HEK293 (cell line): ENCODE measurements around the gene CNOT8.

Source experiments
- TRIM28 ChIP-seq: IDR thresholded peaks from 2 replicates; pipeline ENCODE4 v1.6.1; 2011; ENCODE audit warnings: low read length, control low read depth, borderline replicate concordance
- YY1 ChIP-seq: fragments of 450-650 bp; formaldehyde crosslinking; IDR thresholded peaks from 2 replicates; pipeline ENCODE4 v1.5.1; 2018; ENCODE audit warnings: missing biosample characterization, missing genetic modification characterization
- ZBTB8A ChIP-seq: fragments of 450-650 bp; formaldehyde crosslinking; IDR thresholded peaks from 2 replicates; pipeline ENCODE4 v1.5.1; 2016; ENCODE audit warnings: missing biosample characterization, missing genetic modification characterization
- ZEB2 ChIP-seq: fragments of 450-650 bp; formaldehyde crosslinking; IDR thresholded peaks from 2 replicates; pipeline ENCODE4 v1.5.1; 2016; ENCODE audit warnings: missing biosample characterization, missing genetic modification characterization
- ZNF157 ChIP-seq: fragments of 450-650 bp; formaldehyde crosslinking; IDR thresholded peaks from 2 replicates; pipeline ENCODE4 v1.5.1; 2016; ENCODE audit warnings: missing biosample characterization, missing genetic modification characterization
- ZNF175 ChIP-seq: fragments of 450-650 bp; formaldehyde crosslinking; IDR thresholded peaks from 2 replicates; pipeline ENCODE4 v1.5.1; 2016; ENCODE audit warnings: missing biosample characterization, missing genetic modification characterization
- ZNF274 ChIP-seq, 2 experiments: fragments of 200-500 bp in 1 of 2; fragments of 450-650 bp in 1 of 2; sonication (Bioruptor generic) in 1 of 2; formaldehyde crosslinking in 1 of 2; IDR thresholded peaks; 2 replicates each; pipeline versions ENCODE4 v1.5.1 to v1.6.1; 2014 to 2016; ENCODE audit warnings: borderline replicate concordance in 1 of 2, inconsistent platforms in 1 of 2, low read length in 1 of 2, missing biosample characterization in 1 of 2, missing genetic modification characterization in 1 of 2
- ZNF473 ChIP-seq: fragments of 450-650 bp; formaldehyde crosslinking; IDR thresholded peaks from 2 replicates; pipeline ENCODE4 v1.5.1; 2017; ENCODE audit warnings: missing biosample characterization, missing genetic modification characterization
- ZNF521 ChIP-seq: fragments of 450-650 bp; formaldehyde crosslinking; IDR thresholded peaks from 2 replicates; pipeline ENCODE4 v1.5.1; 2017; ENCODE audit warnings: missing biosample characterization, mild to moderate bottlenecking, missing genetic modification characterization
- ZNF548 ChIP-seq: fragments of 450-650 bp; formaldehyde crosslinking; IDR thresholded peaks from 2 replicates; pipeline ENCODE4 v1.5.1; 2016; ENCODE audit warnings: missing biosample characterization, missing genetic modification characterization
- ZNF561 ChIP-seq: fragments of 450-650 bp; IDR thresholded peaks from 2 replicates; pipeline ENCODE4 v1.5.1; 2018; ENCODE audit warnings: missing biosample characterization, missing genetic modification characterization, borderline replicate concordance
- ZNF660 ChIP-seq: fragments of 450-650 bp; IDR thresholded peaks from 2 replicates; pipeline ENCODE4 v1.5.1; 2018; ENCODE audit warnings: missing biosample characterization, mild to moderate bottlenecking, missing genetic modification characterization
- ZNF785 ChIP-seq: fragments of 450-650 bp; formaldehyde crosslinking; IDR thresholded peaks from 2 replicates; pipeline ENCODE4 v1.5.1; 2016; ENCODE audit warnings: missing biosample characterization, missing genetic modification characterization
- TF ChIP-seq, protein P1 (sequence below): fragments of 450-650 bp; formaldehyde crosslinking; IDR thresholded peaks from 2 replicates; pipeline ENCODE4 v1.5.1; 2016; ENCODE audit warnings: missing biosample characterization, missing genetic modification characterization

DNA sequence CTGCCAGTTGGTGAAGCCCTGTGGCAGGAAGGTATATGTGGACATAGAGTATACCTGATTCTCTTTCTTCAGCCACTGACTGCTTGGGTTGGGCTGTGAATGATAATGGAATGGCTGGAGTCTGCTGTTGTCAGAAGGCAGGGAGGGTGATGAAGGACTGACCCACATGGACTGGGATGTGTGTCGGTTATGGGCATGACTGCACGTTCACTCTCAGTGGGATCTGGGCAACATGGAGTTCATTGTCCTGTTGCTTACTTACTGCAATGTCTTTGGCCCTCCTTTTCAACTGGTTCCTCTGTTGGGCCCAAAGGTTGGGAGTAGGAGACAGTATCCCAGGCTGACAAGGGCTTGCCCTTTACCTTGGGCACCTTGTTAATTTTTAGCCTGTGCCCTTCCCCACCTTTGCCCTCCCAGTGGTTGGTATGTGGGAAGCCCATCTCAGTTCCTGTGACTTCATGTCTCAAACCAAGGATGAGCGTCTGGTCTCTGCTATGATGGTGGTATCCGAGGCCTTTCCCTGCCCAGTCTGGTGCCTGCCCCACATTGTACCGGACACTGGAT is 42.7 kb upstream of the CNOT8 start:
- TF ChIP-seq ZBTB8A (tag by site-specific recombination) (no peak), ZNF548 (tag by site-specific recombination) (no peak), ZNF561 (no peak), ZEB2 (tag by site-specific recombination) (no peak), ZNF660 (tag by site-specific recombination) (no peak), ZNF521 (tag by site-specific recombination) (no peak), ZNF274 (IDR thresholded peaks at IDR 0.05; ENCODE audit: low read length) (no peak), ZNF274 (tag by site-specific recombination; IDR thresholded peaks at IDR 0.05; ENCODE audit: borderline replicate concordance) (no peak), ZNF175 (tag by site-specific recombination) (no peak), ZNF157 (tag by site-specific recombination) (no peak), ZNF473 (tag by site-specific recombination) (no peak), TRIM28 (no peak), YY1 (tag by site-specific recombination) (no peak), ZNF785 (tag by site-specific recombination) (no peak)
- TF ChIP-seq, protein P1, sequence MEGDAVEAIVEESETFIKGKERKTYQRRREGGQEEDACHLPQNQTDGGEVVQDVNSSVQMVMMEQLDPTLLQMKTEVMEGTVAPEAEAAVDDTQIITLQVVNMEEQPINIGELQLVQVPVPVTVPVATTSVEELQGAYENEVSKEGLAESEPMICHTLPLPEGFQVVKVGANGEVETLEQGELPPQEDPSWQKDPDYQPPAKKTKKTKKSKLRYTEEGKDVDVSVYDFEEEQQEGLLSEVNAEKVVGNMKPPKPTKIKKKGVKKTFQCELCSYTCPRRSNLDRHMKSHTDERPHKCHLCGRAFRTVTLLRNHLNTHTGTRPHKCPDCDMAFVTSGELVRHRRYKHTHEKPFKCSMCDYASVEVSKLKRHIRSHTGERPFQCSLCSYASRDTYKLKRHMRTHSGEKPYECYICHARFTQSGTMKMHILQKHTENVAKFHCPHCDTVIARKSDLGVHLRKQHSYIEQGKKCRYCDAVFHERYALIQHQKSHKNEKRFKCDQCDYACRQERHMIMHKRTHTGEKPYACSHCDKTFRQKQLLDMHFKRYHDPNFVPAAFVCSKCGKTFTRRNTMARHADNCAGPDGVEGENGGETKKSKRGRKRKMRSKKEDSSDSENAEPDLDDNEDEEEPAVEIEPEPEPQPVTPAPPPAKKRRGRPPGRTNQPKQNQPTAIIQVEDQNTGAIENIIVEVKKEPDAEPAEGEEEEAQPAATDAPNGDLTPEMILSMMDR = no peak
